ENCODE measurements around the gene ZBED1.

Gene ZBED1

DNA sequence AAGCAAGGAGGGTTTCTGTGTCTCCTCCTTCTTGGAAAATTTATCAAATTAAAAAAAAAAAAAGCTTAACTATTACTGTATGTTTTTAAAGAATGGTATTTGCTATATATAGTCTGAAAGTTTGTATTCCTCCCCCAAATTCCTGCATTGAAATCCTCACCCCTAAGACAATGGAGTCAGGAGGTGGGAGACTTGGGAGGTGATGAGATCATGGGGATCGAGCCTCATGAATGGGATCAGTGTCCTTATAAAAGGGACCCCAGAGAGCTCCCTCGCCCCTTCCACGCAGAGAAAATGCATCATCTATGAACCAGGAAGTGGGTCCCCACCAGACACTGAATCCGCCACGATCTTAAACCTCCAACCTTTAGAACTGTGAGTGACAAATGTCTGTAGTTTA is 50.1 kb downstream of the ZBED1 start:
- DNase-seq: no peak

- DNase-seq: no peak
These were observed 51.5 kb downstream of the ZBED1 start for GRCh38 chrX:2449135-2449886.

- DNase-seq: no peak
These were observed 53.3 kb downstream of the ZBED1 start for GRCh38 chrX:2447484-2447883.

DNA sequence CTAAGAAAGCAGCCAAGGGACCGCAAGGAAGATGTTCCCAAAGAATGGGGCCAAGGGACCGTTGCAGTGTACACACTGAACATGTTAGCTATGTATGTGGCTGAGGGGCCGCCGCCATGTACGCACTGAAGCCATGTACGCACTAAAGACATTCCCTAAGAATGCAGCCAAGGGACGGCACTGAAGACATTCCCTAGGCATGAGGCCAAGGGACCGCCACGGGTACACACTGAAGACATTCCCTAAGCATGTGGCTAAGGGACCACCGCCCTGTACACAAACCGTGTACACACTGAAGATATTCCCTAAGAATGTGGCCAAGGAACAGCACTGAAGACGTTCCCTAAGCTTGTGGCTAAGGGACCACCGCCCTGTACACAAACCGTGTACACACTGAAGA is 54.0 kb downstream of the ZBED1 start:
- no peak for DNase-seq

DNA sequence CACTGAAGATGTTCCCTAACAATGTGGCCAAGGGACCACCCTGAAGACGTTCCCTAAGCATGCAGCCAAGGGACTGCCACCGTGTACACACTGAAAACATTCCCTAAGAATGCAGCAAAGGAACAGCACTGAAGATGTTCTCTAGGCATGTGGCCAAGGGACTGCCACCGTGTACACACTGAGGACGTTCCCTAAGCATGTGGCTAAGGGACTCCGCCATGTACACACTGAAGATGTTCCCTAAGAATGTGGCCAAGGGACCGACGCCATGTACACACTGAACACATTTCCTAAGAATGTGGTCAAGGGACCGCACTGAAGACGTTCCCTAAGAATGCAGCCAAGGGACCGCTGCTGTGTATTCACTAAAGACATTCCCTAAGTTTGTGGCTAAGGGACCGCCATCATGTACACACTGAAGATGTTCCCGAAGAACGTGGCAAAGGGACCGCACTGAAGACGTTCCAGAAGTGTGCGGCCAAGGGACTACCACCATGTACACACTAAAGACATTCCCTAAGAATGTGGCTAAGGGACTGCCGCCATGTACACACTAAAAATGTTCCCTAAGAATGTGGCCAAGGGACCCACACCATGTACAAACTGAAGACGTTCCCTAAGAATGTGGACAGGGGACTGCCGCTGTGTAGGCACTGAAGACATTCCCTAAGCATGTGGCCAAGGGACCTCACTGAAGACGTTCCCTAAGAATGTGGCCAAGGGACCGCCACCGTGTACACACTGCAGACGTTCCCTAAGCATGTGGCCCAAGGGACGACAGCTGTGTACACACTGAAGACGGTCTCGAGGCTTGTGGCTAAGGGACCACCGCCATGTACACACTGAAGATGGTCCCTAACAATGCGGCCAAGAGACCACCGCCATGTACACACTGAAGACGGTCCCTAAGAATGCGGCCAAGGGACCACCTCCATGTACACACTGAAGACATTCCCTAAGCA is 54.8 kb downstream of the ZBED1 start:
- no peak for DNase-seq

GRCh38 chrX:2442694-2443093 is 58.1 kb downstream of the ZBED1 start:
- no peak for DNase-seq

GRCh38 chrX:2441466-2441865 is 59.3 kb downstream of the ZBED1 start:
- no peak for DNase-seq

DNA sequence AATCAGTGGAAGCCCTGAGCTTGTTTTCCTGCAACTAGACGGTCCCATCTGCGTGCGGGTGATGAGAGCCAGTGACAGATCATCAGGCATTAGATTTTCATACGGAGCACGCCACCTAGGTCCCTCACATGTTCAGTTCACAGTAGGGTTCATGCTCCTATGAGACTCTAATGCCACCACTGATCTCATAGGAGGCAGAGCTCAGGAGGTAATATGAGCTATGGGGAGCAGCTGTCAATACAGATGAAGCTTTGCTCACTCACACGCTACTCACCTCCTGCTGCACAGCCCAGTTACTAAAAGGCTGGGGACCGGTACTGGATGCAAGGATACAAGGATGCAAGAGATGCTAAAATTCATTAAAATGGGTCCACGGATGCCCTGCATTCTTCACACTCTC is 61.2 kb downstream of the ZBED1 start:
- no peak for DNase-seq

All from CD4-positive, alpha-beta T cell treated with Interleukin-17A for 1 hour (primary cell).